Astrocyte (in vitro differentiated cells and primary cell): Measurements from ENCODE around the gene ELOVL2. TPM values are rescaled to one million over a fixed set of nuclear protein-coding genes. Genes with fewer than 3 reads are reported as not detected.
A peak's percentile ranks its signal among the peaks of the same experiment; 100 is the strongest.

Experiments used
- DNase-seq: peaks from one replicate; pipeline ENCODE4 v3.0.0-alpha.2; 2010; ENCODE audit warnings: low read depth
- FAIRE-seq: peaks from 2 replicates; lab custom pipeline; 2011; peaks lifted over from hg19 to GRCh38; lab: Jason Lieb, UNC
- H2AFZ ChIP-seq: 2 replicates; pipeline ENCODE4 v1.6.0; 2012; ENCODE audit warnings: low read depth, low read length, inconsistent platforms
- H3K27ac ChIP-seq: 2 replicates; pipeline ENCODE4 v1.5.1; 2011; ENCODE audit warnings: low read depth, low read length, inconsistent platforms
- H3K27me3 ChIP-seq: 2 replicates; pipeline ENCODE4 v1.6.0; 2011; ENCODE audit warnings: low read length, inconsistent platforms; ENCODE audit not compliant: insufficient read depth
- H3K36me3 ChIP-seq: 2 replicates; pipeline ENCODE4 v1.5.1; 2011; ENCODE audit warnings: low read length, inconsistent platforms; ENCODE audit not compliant: insufficient read depth
- H3K4me1 ChIP-seq: 2 replicates; pipeline ENCODE4 v1.5.1; 2011; ENCODE audit warnings: low read length, inconsistent platforms; ENCODE audit not compliant: insufficient read depth
- H3K4me2 ChIP-seq: 2 replicates; pipeline ENCODE4 v1.6.0; 2012; ENCODE audit warnings: low read length, inconsistent platforms
- H3K4me3 ChIP-seq: 2 replicates; pipeline ENCODE4 v1.5.1; 2011; ENCODE audit warnings: low read depth, mild to moderate bottlenecking, low read length, inconsistent platforms; ENCODE audit not compliant: insufficient read depth
- H3K79me2 ChIP-seq: 2 replicates; pipeline ENCODE4 v1.6.0; 2012; ENCODE audit warnings: mild to moderate bottlenecking, low read length, inconsistent platforms; ENCODE audit not compliant: insufficient read depth
- H3K9ac ChIP-seq: 2 replicates; pipeline ENCODE4 v1.6.0; 2012; ENCODE audit warnings: mild to moderate bottlenecking, low read length, inconsistent platforms
- H3K9me3 ChIP-seq: 2 replicates; pipeline ENCODE4 v1.5.1; 2012; ENCODE audit warnings: low read depth, mild to moderate bottlenecking, low read length, inconsistent platforms; ENCODE audit not compliant: insufficient read depth
- H4K20me1 ChIP-seq: 2 replicates; pipeline ENCODE4 v1.6.0; 2012; ENCODE audit warnings: low read length, inconsistent platforms; ENCODE audit not compliant: insufficient read depth
- H3K27ac Mint-ChIP-seq: one replicate; pipeline ENCODE4 v1.8.0; 2021; ENCODE audit warnings: mild to moderate bottlenecking, mixed read lengths; ENCODE audit not compliant: unreplicated experiment
- H3K27me3 Mint-ChIP-seq: one replicate; pipeline ENCODE4 v1.8.0; 2021; ENCODE audit warnings: low read depth, mixed read lengths; ENCODE audit not compliant: unreplicated experiment
- H3K36me3 Mint-ChIP-seq: one replicate; pipeline ENCODE4 v1.8.0; 2021; ENCODE audit warnings: low read depth, mixed read lengths; ENCODE audit not compliant: unreplicated experiment
- H3K4me1 Mint-ChIP-seq: one replicate; pipeline ENCODE4 v1.8.0; 2021; ENCODE audit warnings: low read depth, mixed read lengths; ENCODE audit not compliant: unreplicated experiment
- H3K4me3 Mint-ChIP-seq: one replicate; pipeline ENCODE4 v1.8.0; 2021; ENCODE audit warnings: mild to moderate bottlenecking, moderate library complexity, mixed read lengths; ENCODE audit not compliant: unreplicated experiment
- H3K9me3 Mint-ChIP-seq: one replicate; pipeline ENCODE4 v1.8.0; 2021; ENCODE audit warnings: mild to moderate bottlenecking, mixed read lengths; ENCODE audit not compliant: unreplicated experiment
- CTCF ChIP-seq: IDR thresholded peaks from 2 replicates; pipeline ENCODE4 v1.5.1; 2011; ENCODE audit warnings: low read depth, mild to moderate bottlenecking, inconsistent platforms, low read length, moderate library complexity; ENCODE audit not compliant: insufficient read depth
- EZH2 ChIP-seq: IDR thresholded peaks from 2 replicates; pipeline ENCODE4 v1.6.1; 2012; ENCODE audit warnings: mild to moderate bottlenecking, low read length, inconsistent platforms; ENCODE audit not compliant: insufficient read depth
- total RNA-seq: library from RNA; stranded (reverse); gene quantifications from 2 replicates; pipeline ENCODE4 v1.2.1, GENCODE V29; 2021

ELOVL2 gene
- total RNA-seq, 1 donor from 2014 or later, result 5.7 TPM

- DNase-seq (peak; percentile 91), FAIRE-seq (no peak)
- H2AFZ ChIP-seq, result no peak overlapping the region
- no peak overlapping the region for H3K4me2 ChIP-seq
- no peaks in the 10 kb centered on the region for H3K27me3 Mint-ChIP-seq
- no peaks in the 10 kb centered on the region for H4K20me1 ChIP-seq
- H3K27me3 ChIP-seq, result no peaks in the 10 kb centered on the region
- no peak overlapping the region for H3K9ac ChIP-seq
- peaks cover 5% of the 10 kb centered on the region for H3K9me3 ChIP-seq
- no peak overlapping the region for H3K4me3 Mint-ChIP-seq
- TF ChIP-seq CTCF (no peak), EZH2 (no peak)
- no peaks in the 10 kb centered on the region for H3K79me2 ChIP-seq
- H3K36me3 ChIP-seq, result no peaks in the 10 kb centered on the region
- peaks cover 9% of the 10 kb centered on the region for H3K4me1 Mint-ChIP-seq
- no peaks in the 10 kb centered on the region for H3K4me1 ChIP-seq
- H3K9me3 Mint-ChIP-seq, result peaks cover 24% of the 10 kb centered on the region
- peak overlapping the region; percentile 83 for H3K27ac Mint-ChIP-seq
- peaks cover 7% of the 10 kb centered on the region for H3K36me3 Mint-ChIP-seq
- no peak overlapping the region for H3K27ac ChIP-seq
- no peak overlapping the region for H3K4me3 ChIP-seq
These were observed 75.3 kb downstream of the ELOVL2 start for GRCh38 chr6:10968776-10969175.

DNA sequence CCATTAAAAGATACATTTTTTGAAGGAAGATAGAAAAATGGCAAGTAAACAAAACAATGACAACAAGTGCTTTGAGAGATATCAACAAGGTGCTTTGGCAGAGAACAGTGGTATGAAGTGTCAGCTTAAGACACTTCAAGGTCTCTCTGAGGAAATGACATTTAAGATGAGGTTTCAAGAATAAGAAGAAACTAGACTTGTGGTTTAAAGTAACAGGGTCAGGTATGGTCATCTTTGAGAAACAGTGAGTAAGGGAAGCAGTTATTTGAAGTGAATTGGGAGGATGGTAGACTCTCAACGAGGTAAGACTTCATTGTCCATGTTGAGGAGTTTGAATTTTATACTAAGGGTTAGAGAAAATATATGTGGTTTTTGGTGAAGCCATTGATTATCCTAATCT lies 79.4 kb downstream of the ELOVL2 start:
- Histone ChIP-seq H4K20me1 (no peaks in the 10 kb centered on the region), H3K4me3 (no peak overlapping the region), H3K4me1 (peaks cover 11% of the 10 kb centered on the region), H3K27ac (no peak overlapping the region), H3K27me3 (no peaks in the 10 kb centered on the region), H3K36me3 (no peaks in the 10 kb centered on the region), H2AFZ (no peak overlapping the region), H3K9ac (no peak overlapping the region), H3K79me2 (no peaks in the 10 kb centered on the region), H3K4me2 (no peak overlapping the region), H3K9me3 (peaks cover 5% of the 10 kb centered on the region)
- DNase-seq (no peak), FAIRE-seq (no peak)
- H3K27ac Mint-ChIP-seq, result no peak overlapping the region
- H3K27me3 Mint-ChIP-seq, result no peaks in the 10 kb centered on the region
- peaks cover 24% of the 10 kb centered on the region for H3K9me3 Mint-ChIP-seq
- TF ChIP-seq CTCF (no peak), EZH2 (no peak)
- no peak overlapping the region for H3K4me3 Mint-ChIP-seq
- H3K4me1 Mint-ChIP-seq, result peaks cover 27% of the 10 kb centered on the region
- peaks cover 10% of the 10 kb centered on the region for H3K36me3 Mint-ChIP-seq

DNA sequence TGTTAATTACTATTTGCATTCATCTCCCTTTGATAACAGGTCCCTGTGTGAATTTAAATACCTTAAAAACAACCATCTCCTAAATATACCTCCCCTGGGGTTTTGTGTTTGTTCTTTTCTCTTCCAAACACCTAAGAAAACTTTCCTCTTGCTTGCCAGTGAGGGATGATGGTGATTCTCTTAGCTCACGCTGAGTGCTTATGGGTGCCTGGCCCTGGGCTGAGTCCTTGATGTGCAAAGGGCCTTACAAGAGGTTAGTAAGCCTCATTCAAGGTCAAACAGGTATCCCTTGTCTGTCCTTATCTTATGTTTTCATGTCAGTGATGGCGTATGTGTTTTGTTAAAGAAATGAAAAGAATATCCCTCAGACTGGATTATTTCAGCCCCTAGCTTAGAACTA lies 81.0 kb downstream of the ELOVL2 start:
- Mint-ChIP-seq H3K36me3 (peaks cover 7% of the 10 kb centered on the region), H3K4me3 (no peak overlapping the region), H3K27me3 (no peaks in the 10 kb centered on the region), H3K27ac (peak overlapping the region; percentile 70), H3K4me1 (peaks cover 23% of the 10 kb centered on the region), H3K9me3 (peaks cover 18% of the 10 kb centered on the region)
- Histone ChIP-seq H4K20me1 (no peaks in the 10 kb centered on the region), H3K4me1 (peaks cover 11% of the 10 kb centered on the region), H3K4me2 (peak overlapping the region; percentile 41), H3K27me3 (no peaks in the 10 kb centered on the region), H3K9ac (peak overlapping the region; percentile 15), H3K4me3 (no peak overlapping the region), H2AFZ (no peak overlapping the region), H3K9me3 (peaks cover 4% of the 10 kb centered on the region), H3K27ac (peak overlapping the region; percentile 41), H3K79me2 (no peaks in the 10 kb centered on the region), H3K36me3 (no peaks in the 10 kb centered on the region)
- DNase-seq (no peak), FAIRE-seq (no peak)
- TF ChIP-seq CTCF (no peak), EZH2 (no peak)
